ENCODE data around the gene CALR.
A peak's percentile ranks its signal among the peaks of the same experiment; 100 is the strongest.
"Not testable (repeated sequence)": the region's sequence is repeated elsewhere in the genome, so short reads cannot be mapped to it uniquely, and the experiment has no call there.

The CALR gene

DNA sequence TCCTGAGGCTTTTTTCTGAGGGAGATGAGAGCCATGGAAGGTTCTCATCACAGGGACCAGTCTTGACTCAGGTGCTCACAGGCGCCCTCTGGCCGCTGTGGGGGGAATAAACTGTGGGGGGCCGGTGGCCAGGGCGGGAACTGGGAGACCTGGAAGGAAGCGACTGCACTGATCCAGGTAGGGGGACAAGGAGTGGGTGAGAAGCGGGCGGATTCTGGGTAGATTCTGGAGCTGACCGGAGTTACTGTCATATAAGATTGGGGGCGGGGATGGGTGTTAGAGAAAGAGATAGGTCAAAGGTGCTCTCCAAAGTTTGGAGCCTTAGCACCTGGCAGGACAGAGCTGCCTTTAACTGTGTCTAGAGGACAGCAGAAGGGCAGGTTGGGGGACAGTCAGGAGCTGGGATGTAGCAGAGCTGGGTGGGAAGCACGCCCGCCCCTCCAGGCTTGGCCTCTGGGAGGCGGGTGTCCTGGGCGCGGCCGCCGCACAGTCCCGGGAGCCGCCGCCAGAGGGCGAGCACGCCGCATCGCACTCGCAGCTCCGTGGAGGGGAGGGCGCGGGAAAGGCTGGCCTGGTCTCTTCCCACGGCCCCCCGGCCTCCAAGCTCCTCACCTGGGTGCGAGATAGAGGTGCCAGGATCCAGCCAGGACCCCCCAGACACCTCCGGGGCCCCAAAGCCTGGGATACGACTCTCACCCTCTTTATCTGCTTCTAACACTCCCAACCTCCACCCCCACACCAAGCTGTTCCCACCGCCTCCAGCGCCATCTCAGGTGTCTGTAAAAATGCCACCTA, 26.8 kb downstream of the CALR start:
- Histone ChIP-seq H3K27ac (ENCODE audit: low read depth, low read length) (peak overlapping the region; percentile 70), H3K4me1 (ENCODE audit: control insufficient read depth, insufficient read depth, low read length) (peaks cover 3% of the 10 kb centered on the region), H3K27me3 (ENCODE audit: control insufficient read depth, insufficient read depth, low read length) (no peaks in the 10 kb centered on the region), H3K4me3 (ENCODE audit: low read length) (peak overlapping the region; percentile 80), H3K36me3 (ENCODE audit: control insufficient read depth, insufficient read depth, low read length) (no peaks in the 10 kb centered on the region), H3K9ac (ENCODE audit: low read length) (no peak overlapping the region)

GRCh38 chr19:12965812-12966135, 27.4 kb downstream of the CALR start:
- Histone ChIP-seq H3K27ac (ENCODE audit: low read depth, low read length) (peak overlapping the region; percentile 70), H3K9ac (ENCODE audit: low read length) (no peak overlapping the region), H3K4me3 (ENCODE audit: low read length) (peak overlapping the region; percentile 80), H3K4me1 (ENCODE audit: control insufficient read depth, insufficient read depth, low read length) (peaks cover 3% of the 10 kb centered on the region), H3K36me3 (ENCODE audit: control insufficient read depth, insufficient read depth, low read length) (no peaks in the 10 kb centered on the region), H3K27me3 (ENCODE audit: control insufficient read depth, insufficient read depth, low read length) (no peaks in the 10 kb centered on the region)

DNA sequence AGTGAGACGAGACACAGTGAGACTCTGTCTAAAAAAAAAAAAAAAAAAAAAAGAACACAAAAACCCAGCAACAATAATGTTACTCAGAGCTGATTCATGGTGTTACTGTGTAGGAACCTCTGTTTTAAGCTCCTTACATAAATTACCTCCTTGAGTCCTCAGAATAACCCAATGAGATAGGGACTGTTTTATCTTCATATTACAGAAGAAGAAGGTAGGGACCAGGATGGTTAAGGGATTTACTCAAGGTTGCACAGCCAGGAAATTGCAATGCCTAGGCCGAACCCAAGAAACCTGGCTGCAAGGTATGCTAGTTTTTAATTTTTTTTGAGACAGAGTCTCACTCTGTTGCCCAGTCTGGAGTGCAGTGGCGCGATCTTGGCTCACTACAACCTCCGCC, 29.5 kb downstream of the CALR start:
- Histone ChIP-seq H3K27me3 (ENCODE audit: control insufficient read depth, insufficient read depth, low read length) (no peaks in the 10 kb centered on the region), H3K36me3 (ENCODE audit: control insufficient read depth, insufficient read depth, low read length) (no peaks in the 10 kb centered on the region), H3K4me3 (ENCODE audit: low read length) (no peak overlapping the region), H3K27ac (ENCODE audit: low read depth, low read length) (no peak overlapping the region), H3K4me1 (ENCODE audit: control insufficient read depth, insufficient read depth, low read length) (peaks cover 3% of the 10 kb centered on the region), H3K9ac (ENCODE audit: low read length) (no peak overlapping the region)

- peak within 1 kb of the TSS; percentile 90 for H3K27ac ChIP-seq (ENCODE audit: low read depth, low read length)
- H3K4me1 ChIP-seq (ENCODE audit: control insufficient read depth, insufficient read depth, low read length): peaks cover 3% of the 10 kb centered on the region
- no peaks in the 10 kb centered on the region for H3K36me3 ChIP-seq (ENCODE audit: control insufficient read depth, insufficient read depth, low read length)
These were observed 31.0 kb downstream of the CALR start, which contains the start of gene DAND5 for GRCh38 chr19:12969292-12969988. Gene DAND5 (plus strand): TSS chr19:12969576. CDS start chr19:12969661, 85 bp downstream.

GRCh38 chr19:12970070-12970820, 31.8 kb downstream of the CALR start:
- Histone ChIP-seq H3K27ac (ENCODE audit: low read depth, low read length) (peak overlapping the region; percentile 90), H3K9ac (ENCODE audit: low read length) (no peak overlapping the region), H3K4me1 (ENCODE audit: control insufficient read depth, insufficient read depth, low read length) (peaks cover 3% of the 10 kb centered on the region), H3K4me3 (ENCODE audit: low read length) (no peak overlapping the region), H3K36me3 (ENCODE audit: control insufficient read depth, insufficient read depth, low read length) (no peaks in the 10 kb centered on the region), H3K27me3 (ENCODE audit: control insufficient read depth, insufficient read depth, low read length) (no peaks in the 10 kb centered on the region)

More at GRCh38 chr19:12969292-12969988, 31.0 kb downstream of the CALR start, which contains the start of gene DAND5:
- no peaks in the 10 kb centered on the region for H3K27me3 ChIP-seq (ENCODE audit: control insufficient read depth, insufficient read depth, low read length)
- no peak within 1 kb of the TSS for H3K9ac ChIP-seq (ENCODE audit: low read length)
- H3K4me3 ChIP-seq (ENCODE audit: low read length): no peak within 1 kb of the TSS

- Histone ChIP-seq H3K4me3 (ENCODE audit: low read length) (no peak overlapping the region), H3K27ac (ENCODE audit: low read depth, low read length) (no peak overlapping the region), H3K27me3 (ENCODE audit: control insufficient read depth, insufficient read depth, low read length) (no peaks in the 10 kb centered on the region), H3K9ac (ENCODE audit: low read length) (no peak overlapping the region), H3K4me1 (ENCODE audit: control insufficient read depth, insufficient read depth, low read length) (peaks cover 3% of the 10 kb centered on the region), H3K36me3 (ENCODE audit: control insufficient read depth, insufficient read depth, low read length) (no peaks in the 10 kb centered on the region)
These were observed 34.8 kb downstream of the CALR start for GRCh38 chr19:12973236-12973635.

DNA sequence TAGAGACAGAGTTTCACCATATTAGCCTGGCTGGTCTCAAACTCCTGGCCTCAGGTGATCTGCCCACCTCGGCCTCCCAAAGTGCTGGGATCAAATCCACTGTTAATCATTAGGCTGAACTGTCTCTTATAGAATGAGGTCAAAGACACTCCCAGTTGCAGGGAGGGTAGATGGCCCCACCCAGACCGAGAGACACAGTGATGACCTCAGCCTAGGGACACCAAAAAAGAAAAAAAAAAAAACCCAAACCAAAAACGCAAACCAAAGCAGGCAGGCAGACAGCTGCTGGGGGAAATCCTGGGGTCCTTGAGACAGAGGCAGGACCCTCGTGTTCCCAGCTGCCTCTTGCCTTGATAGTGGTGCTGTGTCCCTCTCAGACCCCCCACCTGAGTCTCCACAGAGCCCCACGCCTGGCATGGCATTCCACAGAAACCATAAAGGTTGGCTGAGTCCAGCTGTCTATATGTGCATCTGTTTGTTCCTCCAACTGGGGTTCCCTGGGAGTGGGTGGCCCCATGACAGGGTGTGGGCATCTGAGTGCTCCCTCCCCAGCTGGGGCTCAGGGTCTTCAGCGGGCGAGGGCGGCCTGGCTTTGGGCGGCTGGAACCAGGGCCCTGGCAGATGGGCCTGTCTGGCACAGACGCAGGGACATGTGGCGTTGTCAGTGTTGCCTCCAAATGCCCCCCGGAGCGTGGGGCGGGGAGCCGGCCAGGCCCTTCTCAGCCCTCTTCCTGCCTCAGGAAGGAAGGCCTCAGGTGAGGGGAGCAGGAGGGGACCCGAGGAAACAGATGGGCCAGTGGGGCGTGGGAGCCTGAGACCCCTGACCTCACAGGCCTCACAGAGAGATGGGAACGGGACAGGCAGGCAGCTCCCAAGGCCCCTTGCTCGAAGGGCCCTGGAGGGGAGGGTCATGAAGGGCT, 36.2 kb downstream of the CALR start:
- Histone ChIP-seq H3K27ac (ENCODE audit: low read depth, low read length) (no peak overlapping the region), H3K36me3 (ENCODE audit: control insufficient read depth, insufficient read depth, low read length) (no peaks in the 10 kb centered on the region), H3K9ac (ENCODE audit: low read length) (no peak overlapping the region), H3K4me3 (ENCODE audit: low read length) (no peak overlapping the region), H3K4me1 (ENCODE audit: control insufficient read depth, insufficient read depth, low read length) (peaks cover 3% of the 10 kb centered on the region), H3K27me3 (ENCODE audit: control insufficient read depth, insufficient read depth, low read length) (no peaks in the 10 kb centered on the region)

DNA sequence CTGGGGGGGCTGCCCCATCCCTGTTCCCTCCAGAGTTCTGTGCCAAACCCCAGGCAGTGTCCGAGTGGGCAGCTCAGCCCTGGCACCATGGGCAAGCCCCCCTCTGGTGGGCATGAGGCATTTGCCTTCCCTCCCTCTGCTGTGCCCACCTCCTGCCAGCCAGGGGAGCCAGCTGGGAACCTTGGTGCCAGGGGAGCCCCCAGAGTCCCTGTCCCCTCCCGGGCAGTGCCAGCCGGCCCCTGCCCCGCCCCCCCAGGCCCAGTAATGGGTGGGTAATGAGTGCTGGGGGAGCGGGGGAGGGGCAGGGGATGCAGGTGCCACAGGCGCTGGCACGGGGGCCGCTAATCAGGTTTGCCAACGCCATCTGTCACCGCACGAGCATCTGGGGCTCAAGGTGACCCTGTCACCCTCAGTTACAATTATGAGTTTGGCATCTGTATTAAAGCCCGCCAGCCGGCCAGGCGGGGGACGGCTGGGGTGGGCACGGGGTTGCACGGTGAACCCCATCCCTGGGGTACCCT, 36.9 kb downstream of the CALR start:
- Histone ChIP-seq H3K4me1 (ENCODE audit: control insufficient read depth, insufficient read depth, low read length) (no peaks in the 10 kb centered on the region), H3K36me3 (ENCODE audit: control insufficient read depth, insufficient read depth, low read length) (no peaks in the 10 kb centered on the region), H3K27ac (ENCODE audit: low read depth, low read length) (no peak overlapping the region), H3K9ac (ENCODE audit: low read length) (no peak overlapping the region), H3K27me3 (ENCODE audit: control insufficient read depth, insufficient read depth, low read length) (no peaks in the 10 kb centered on the region), H3K4me3 (ENCODE audit: low read length) (no peak overlapping the region)

DNA sequence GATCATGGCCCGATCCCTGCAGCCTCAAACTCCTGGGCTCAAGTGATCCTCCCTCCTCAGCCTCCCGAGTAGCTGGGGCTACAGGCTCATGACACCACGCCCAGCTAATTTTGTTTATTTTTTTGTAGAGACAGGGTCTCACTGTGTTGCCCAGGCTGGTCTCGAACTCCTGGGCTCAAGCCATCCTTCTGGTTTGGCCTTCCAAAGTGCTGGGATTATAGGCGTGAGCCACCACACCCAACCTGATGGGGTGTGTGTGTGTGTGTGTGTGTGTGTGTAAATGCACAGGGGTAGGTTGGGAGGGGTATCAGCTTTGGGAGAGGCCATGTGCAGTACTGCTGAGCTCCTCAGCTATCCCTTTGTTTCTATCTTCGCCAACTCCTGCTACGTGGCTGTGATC, 37.7 kb downstream of the CALR start:
- H3K36me3 ChIP-seq (ENCODE audit: control insufficient read depth, insufficient read depth, low read length); H3K27ac ChIP-seq (ENCODE audit: low read depth, low read length); H3K27me3 ChIP-seq (ENCODE audit: control insufficient read depth, insufficient read depth, low read length); H3K4me1 ChIP-seq (ENCODE audit: control insufficient read depth, insufficient read depth, low read length); H3K9ac ChIP-seq (ENCODE audit: low read length); H3K4me3 ChIP-seq (ENCODE audit: low read length): not testable (repeated sequence)

GRCh38 chr19:12979974-12980373, 41.6 kb downstream of the CALR start:
- H3K9ac ChIP-seq (ENCODE audit: low read length): no peak overlapping the region
- no peak overlapping the region for H3K4me3 ChIP-seq (ENCODE audit: low read length)

DNA sequence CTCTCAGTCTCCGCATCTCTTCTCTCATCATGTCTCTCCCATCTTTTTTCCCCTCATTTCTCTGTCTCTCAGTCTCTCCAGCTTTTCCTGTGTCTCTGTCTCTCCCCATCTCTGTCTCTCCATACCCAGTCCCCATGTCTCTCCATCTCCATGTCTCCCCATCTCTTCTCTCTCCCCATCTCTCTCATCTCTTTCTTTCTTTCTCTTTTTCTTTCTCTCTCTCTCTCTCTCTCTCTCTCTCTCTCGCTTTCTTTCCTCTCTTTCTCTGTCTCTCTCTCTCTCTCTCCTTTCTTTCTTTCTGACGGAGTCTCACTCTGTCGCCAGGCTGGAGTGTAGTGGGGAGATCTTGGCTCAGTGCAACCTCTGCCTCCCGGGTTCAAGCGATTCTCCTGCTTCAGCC, 44.2 kb downstream of the CALR start:
- H3K9ac ChIP-seq (ENCODE audit: low read length): no peak overlapping the region
- no peaks in the 10 kb centered on the region for H3K27me3 ChIP-seq (ENCODE audit: control insufficient read depth, insufficient read depth, low read length)
- no peak overlapping the region for H3K27ac ChIP-seq (ENCODE audit: low read depth, low read length)
- no peak overlapping the region for H3K4me3 ChIP-seq (ENCODE audit: low read length)
- no peaks in the 10 kb centered on the region for H3K36me3 ChIP-seq (ENCODE audit: control insufficient read depth, insufficient read depth, low read length)
- peaks cover 6% of the 10 kb centered on the region for H3K4me1 ChIP-seq (ENCODE audit: control insufficient read depth, insufficient read depth, low read length)

More at GRCh38 chr19:12979974-12980373, 41.6 kb downstream of the CALR start:
- Histone ChIP-seq H3K36me3 (ENCODE audit: control insufficient read depth, insufficient read depth, low read length) (no peaks in the 10 kb centered on the region), H3K27ac (ENCODE audit: low read depth, low read length) (no peak overlapping the region), H3K4me1 (ENCODE audit: control insufficient read depth, insufficient read depth, low read length) (peaks cover 4% of the 10 kb centered on the region), H3K27me3 (ENCODE audit: control insufficient read depth, insufficient read depth, low read length) (no peaks in the 10 kb centered on the region)
